Hematopoietic multipotent progenitor cell treated with erythropoietin and hydrocortisone succinate and interleukin-3 and kit ligand, for 8 days (in vitro differentiated cells): Measurements from ENCODE around the gene IDH1.
"Not testable (repeated sequence)": the region's sequence is repeated elsewhere in the genome, so short reads cannot be mapped to it uniquely, and the experiment has no call there.

Experiments used
- DNase-seq: peaks from one replicate; pipeline ENCODE4 v3.0.0-alpha.2; 2015

IDH1 gene

GRCh38 chr2:208254871-208255556 is at the start of gene IDH1:
Gene IDH1, minus strand, starts transcription at chr2:208255071. Its CDS starts 3,520 bp downstream, at chr2:208251551.
- DNase-seq: peak; percentile 92

- no peak for DNase-seq
These were observed 49.3 kb upstream of the IDH1 start for GRCh38 chr2:208304157-208304556.

GRCh38 chr2:208300847-208301618 is 46.2 kb upstream of the IDH1 start:
- DNase-seq: no peak

GRCh38 chr2:208297961-208298360 is 43.1 kb upstream of the IDH1 start:
- no peak for DNase-seq

DNA sequence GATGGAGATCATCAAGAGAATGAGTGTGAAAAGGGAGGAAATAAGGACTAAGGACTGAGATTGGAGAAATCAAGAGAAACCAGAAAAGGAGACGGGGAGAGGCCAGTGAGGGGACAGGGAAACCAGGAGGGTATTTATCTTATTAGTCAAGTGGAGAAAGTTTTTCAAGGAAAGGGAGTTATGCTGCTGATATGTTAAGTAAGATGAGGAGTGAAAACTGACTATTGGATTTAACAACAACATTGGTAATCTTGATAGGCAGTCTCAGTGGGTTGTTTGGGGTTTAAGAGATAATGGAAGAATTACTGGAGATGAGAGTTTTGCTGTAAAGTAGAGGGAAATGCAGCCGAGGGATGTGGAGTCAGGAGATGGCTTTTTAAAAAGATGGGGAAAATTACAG is 41.7 kb upstream of the IDH1 start:
- no peak for DNase-seq

DNA sequence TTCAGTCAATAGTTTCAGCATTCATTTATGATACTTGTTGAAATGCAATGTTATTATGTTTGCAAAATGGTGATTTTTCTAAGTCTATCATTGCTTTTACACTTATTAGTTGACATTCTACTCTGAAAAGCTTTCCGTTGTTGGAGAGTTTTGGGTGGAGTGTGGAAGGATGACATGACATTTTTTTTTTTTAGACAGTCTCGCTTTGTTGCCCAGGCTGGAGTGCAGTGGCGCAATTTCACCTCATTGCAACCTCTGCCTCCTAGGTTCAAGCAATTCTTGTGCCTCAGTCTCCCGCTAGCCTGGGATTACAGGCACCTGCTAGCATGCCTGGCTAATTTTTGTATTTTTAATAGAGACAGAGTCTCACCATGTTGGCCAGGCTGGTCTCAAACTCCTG is 41.0 kb upstream of the IDH1 start:
- DNase-seq: peak; percentile 26

GRCh38 chr2:208294482-208295024 is 39.7 kb upstream of the IDH1 start:
- no peak for DNase-seq

DNA sequence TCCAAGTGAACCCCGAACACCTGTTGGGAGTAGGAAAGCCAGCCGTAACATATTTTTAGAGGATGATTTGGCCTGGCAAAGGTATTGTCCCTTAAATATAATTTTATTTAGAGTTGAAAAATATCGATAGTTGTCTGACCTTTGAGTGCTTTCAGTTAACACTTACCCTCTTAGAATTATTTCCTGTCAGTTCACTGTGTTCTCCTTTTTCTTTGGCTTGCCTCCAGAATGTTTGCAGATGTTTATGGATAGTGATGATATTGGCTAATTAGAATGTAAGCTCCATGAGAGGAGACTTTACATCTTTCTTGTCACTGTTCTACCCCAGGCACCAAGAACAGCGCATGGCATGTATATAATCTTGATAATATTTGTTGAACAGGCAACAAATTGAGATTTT is 31.0 kb upstream of the IDH1 start:
- DNase-seq: peak; percentile 63

DNA sequence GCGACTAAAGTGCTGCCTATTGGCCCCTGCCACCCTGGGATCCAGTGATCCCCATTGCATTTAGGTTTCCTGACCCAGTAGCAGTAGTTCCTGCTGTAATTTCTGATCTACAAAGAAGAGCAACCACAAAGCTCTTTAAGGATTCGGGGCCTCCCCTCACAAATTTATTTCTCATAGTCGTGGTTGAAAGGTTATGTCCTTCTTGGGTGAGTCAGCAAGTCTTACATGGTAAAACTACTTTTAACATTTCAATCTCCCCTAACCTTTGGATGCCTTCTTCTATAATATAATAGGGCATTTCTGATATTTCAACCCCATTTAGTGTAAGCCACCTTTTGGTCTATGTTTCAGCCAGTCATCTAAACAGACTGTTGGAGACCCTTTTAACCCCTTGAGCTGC is 26.1 kb upstream of the IDH1 start:
- no peak for DNase-seq

- no peak for DNase-seq
These were observed 25.4 kb upstream of the IDH1 start for GRCh38 chr2:208280234-208280633.

DNA sequence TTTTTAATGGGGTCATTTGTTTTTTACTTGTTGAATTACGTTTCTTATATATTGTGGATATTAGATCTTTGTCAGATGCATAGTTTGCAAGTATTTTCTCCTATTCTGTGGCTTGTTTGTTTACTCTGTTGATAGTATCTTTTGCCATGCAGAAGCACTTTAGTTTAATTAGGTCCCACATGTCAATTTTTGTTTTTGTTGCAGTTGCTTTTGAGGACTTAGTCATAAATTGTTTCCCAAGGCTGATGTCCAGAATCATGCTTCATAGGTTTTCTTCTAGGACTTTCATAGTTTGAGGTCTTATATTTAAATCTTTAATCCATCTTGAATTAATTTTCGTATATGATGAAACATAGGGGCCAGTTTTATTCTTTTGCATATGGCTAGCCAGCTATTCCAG is 24.4 kb upstream of the IDH1 start:
- DNase-seq: no peak

DNA sequence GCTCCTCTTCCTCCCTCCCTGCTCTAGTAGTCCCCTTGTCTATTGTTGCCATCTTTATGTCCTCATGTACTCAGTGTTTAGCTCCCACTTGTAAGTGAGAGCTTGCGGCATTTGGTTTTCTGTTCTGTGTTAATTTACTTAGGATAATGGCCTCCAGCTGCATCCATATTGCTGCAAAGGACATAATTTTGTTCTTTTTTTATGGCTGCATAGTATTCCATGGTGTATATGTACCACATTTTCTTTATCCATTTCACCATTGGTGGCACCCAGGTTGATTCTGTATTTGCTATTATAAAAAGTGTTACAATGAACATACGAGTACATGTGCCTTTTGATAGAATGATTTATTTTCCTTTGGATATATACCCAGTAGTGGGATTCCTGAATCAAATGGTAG is 23.7 kb upstream of the IDH1 start:
- DNase-seq: no peak

GRCh38 chr2:208274748-208275147 is 19.9 kb upstream of the IDH1 start:
- no peak for DNase-seq

GRCh38 chr2:208269091-208269490 is 14.2 kb upstream of the IDH1 start:
- DNase-seq: peak; percentile 34

- DNase-seq: peak; percentile 50
These were observed 13.5 kb upstream of the IDH1 start for GRCh38 chr2:208268156-208268952.

DNA sequence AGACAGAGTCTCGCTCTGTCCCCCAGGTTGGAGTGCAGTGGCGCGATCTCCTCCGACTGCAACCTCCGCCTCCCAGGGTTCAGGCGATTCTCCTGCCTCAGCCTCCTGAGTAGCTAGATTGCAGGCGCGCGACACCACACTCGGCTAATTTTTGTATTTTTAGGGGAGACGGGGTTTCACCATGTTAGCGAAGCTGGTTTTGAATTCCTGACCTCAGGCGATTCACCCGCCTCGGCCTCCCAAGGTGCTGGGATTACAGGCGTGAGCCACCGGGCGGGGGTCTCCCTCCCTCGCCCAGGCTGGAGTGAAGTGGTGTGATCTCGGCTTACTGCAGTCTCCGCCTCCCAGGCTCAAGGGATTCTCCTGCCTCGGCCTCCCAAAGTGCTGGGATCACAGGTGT is 12.7 kb upstream of the IDH1 start:
- DNase-seq: not testable (repeated sequence)

- DNase-seq: peak; percentile 11
These were observed 12.1 kb upstream of the IDH1 start for GRCh38 chr2:208266936-208267335.

DNA sequence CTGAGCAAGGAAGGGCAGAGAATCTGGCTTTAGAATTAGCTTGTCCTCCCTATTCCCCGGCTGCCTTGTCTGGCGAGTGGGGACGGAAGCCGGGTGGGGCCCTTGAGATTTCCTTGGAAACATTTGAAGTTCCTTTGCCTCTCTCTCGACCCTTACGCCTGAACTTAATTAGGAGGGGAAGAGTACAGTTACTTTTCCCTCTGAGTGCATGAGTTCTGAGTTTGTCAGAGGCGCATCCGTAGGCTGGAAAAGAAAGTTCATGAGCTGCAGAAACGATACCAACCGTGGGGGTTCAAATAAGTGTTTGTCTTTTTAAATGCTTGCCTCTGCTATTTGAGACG is 11.7 kb upstream of the IDH1 start:
- no peak for DNase-seq

- peak; percentile 98 for DNase-seq
These were observed 11.1 kb upstream of the IDH1 start, which contains the start of gene PIKFYVE for GRCh38 chr2:208265801-208266552. Gene PIKFYVE, plus strand, starts transcription at chr2:208266255. Its CDS starts 5,265 bp downstream, at chr2:208271520.

DNA sequence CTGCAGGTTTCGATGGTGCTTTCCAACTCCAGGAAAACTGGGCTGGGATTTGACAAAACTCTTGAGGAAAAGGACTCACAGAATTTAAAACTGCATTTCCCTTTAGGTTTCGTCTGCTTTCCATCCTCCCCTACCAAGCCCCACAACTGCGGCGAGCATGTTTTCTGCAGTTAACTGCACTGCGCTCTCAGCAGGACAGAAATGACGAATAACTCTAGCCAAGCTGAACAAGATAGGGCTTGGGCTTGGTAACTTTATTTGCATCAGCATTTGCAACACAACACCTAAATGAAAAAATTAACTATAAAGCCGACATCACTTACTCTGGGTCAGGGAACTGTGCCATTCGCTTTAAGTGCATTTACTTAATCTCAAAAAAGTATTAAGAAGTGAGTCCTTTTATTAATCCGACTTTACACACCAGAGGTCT is 10.5 kb upstream of the IDH1 start:
- no peak for DNase-seq

DNA sequence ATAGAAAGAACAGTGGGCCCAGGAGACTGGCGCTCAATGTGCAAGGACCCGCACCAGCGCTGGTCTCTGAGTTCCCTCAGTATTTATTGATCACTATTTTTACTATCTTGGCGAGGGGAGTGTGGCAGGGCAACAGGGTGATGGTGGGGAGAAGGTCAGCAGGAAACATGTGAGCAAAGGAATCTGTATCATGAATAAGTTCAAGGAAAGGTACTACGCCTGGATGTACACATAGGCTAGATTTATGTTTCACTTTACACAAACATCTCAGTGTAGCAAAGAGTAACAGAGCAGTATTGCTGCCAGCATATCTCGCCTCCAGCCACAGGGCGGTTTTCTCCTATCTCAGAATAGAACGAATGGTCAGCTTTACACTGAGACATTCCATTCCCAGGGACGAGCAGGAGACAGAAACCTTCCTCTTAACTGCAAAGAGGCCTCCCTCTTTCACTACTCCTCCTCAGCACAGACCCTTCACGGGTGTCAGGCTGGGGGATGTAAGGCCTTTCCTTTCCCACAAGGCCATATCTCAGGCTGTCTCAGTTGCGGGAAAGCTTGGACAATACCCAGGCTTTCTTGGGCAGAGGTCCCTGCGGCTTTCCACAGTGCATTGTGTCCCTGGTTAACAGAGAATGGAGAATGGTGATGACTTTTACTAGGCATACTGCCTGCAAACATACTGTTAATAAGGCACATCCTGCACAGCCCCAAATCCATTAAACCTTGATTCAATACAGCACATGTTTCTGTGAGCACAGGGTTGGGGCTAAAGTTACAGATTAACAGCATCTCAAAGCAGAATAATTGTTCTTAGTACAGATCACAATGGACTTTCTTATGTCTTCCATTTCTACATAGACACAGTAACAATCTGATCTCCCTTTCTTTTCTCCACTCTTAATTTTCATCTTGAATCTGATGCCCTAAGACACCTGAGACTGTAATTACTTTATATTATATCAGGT is 2.3 kb upstream of the IDH1 start:
- not testable (repeated sequence) for DNase-seq
